ENCODE measurements around the gene SH3RF2. TPM values are rescaled to one million over a fixed set of nuclear protein-coding genes. Genes with fewer than 3 reads are reported as not detected.
"Not testable (repeated sequence)": the region's sequence is repeated elsewhere in the genome, so short reads cannot be mapped to it uniquely, and the experiment has no call there.

Gene SH3RF2
- total RNA-seq, 2 experiments from 2014 or later = not detected

- no peak for TF ChIP-seq CTCF (IDR thresholded peaks at IDR 0.05)
- DNase-seq = no peak
- Mint-ChIP-seq H3K4me1 (ENCODE audit: low read depth) (no peaks in the 10 kb centered on the region), H3K9me3 (no peaks in the 10 kb centered on the region), H3K4me3 (no peak overlapping the region), H3K36me3 (ENCODE audit: low read depth) (no peaks in the 10 kb centered on the region), H3K27me3 (peaks cover 6% of the 10 kb centered on the region), H3K27ac (no peak overlapping the region)
- POLR2A ChIA-PET = no interaction called here
- no peak for ATAC-seq
- CTCF ChIA-PET = no interaction called here
- intact Hi-C loops (cut with micrococcal nuclease) = no loop called here
Measured at GRCh38 chr5:146005723-146006122, 69.3 kb downstream of the SH3RF2 start.

- POLR2A ChIA-PET = no interaction called here
- CTCF ChIA-PET = no interaction called here
- no peaks in the 10 kb centered on the region for H3K9me3 Mint-ChIP-seq
- H3K27ac Mint-ChIP-seq = no peak overlapping the region
- no peak for ATAC-seq
- H3K4me1 Mint-ChIP-seq (ENCODE audit: low read depth) = no peaks in the 10 kb centered on the region
- no peak overlapping the region for H3K4me3 Mint-ChIP-seq
- TF ChIP-seq CTCF (IDR thresholded peaks at IDR 0.05) = no peak
- DNase-seq = no peak
- no peaks in the 10 kb centered on the region for H3K36me3 Mint-ChIP-seq (ENCODE audit: low read depth)
- peaks cover 6% of the 10 kb centered on the region for H3K27me3 Mint-ChIP-seq
- intact Hi-C loops (cut with micrococcal nuclease) = no loop called here
Measured at GRCh38 chr5:146006470-146007190, 70.3 kb downstream of the SH3RF2 start.

- no peak for ATAC-seq
- ChIA-PET POLR2A (no interaction called here), CTCF (no interaction called here)
- no peaks in the 10 kb centered on the region for H3K9me3 Mint-ChIP-seq
- no peak overlapping the region for H3K27ac Mint-ChIP-seq
- DNase-seq = no peak
- intact Hi-C loops (cut with micrococcal nuclease) = no loop called here
- no peaks in the 10 kb centered on the region for H3K4me1 Mint-ChIP-seq (ENCODE audit: low read depth)
- no peak for TF ChIP-seq CTCF (IDR thresholded peaks at IDR 0.05)
- H3K27me3 Mint-ChIP-seq = peaks cover 6% of the 10 kb centered on the region
- H3K36me3 Mint-ChIP-seq (ENCODE audit: low read depth) = no peaks in the 10 kb centered on the region
- no peak overlapping the region for H3K4me3 Mint-ChIP-seq
Measured at GRCh38 chr5:146007270-146007669, 70.9 kb downstream of the SH3RF2 start.

GRCh38 chr5:146007989-146008388, 71.6 kb downstream of the SH3RF2 start:
- intact Hi-C loops (cut with micrococcal nuclease) = no loop called here
- TF ChIP-seq CTCF (IDR thresholded peaks at IDR 0.05) = no peak
- no peak for DNase-seq
- no peaks in the 10 kb centered on the region for H3K9me3 Mint-ChIP-seq
- ChIA-PET CTCF (no interaction called here), POLR2A (no interaction called here)
- no peaks in the 10 kb centered on the region for H3K4me1 Mint-ChIP-seq (ENCODE audit: low read depth)
- no peak overlapping the region for H3K4me3 Mint-ChIP-seq
- ATAC-seq = no peak
- peaks cover 7% of the 10 kb centered on the region for H3K27me3 Mint-ChIP-seq
- no peaks in the 10 kb centered on the region for H3K36me3 Mint-ChIP-seq (ENCODE audit: low read depth)
- H3K27ac Mint-ChIP-seq = no peak overlapping the region

- H3K4me1 Mint-ChIP-seq (ENCODE audit: low read depth) = no peaks in the 10 kb centered on the region
- no peaks in the 10 kb centered on the region for H3K9me3 Mint-ChIP-seq
- peaks cover 9% of the 10 kb centered on the region for H3K27me3 Mint-ChIP-seq
- no peak overlapping the region for H3K27ac Mint-ChIP-seq
- TF ChIP-seq CTCF (IDR thresholded peaks at IDR 0.05) = no peak
- intact Hi-C loops (cut with micrococcal nuclease) = no loop called here
- ChIA-PET CTCF (no interaction called here), POLR2A (no interaction called here)
- H3K4me3 Mint-ChIP-seq = no peak overlapping the region
- DNase-seq = no peak
- no peaks in the 10 kb centered on the region for H3K36me3 Mint-ChIP-seq (ENCODE audit: low read depth)
- no peak for ATAC-seq
Measured at GRCh38 chr5:146009020-146009419, 72.6 kb downstream of the SH3RF2 start.

DNA sequence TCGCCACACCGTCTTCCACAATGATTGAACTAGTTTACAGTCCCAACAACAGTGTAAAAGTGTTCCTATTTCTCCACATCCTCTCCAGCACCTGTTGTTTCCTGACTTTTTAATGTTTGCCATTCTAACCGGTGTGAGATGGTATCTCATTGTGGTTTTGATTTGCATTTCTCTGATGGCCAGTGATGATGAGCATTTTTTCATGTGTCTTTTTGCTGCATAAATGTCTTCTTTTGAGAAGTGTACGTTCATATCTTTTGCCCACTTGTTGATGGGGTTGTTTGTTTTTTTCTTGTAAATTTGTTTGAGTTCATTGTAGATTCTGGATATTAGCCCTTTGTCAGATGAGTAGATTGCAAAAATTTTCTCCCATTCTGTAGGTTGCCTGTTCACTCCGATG, 74.1 kb downstream of the SH3RF2 start:
- intact Hi-C loops (cut with micrococcal nuclease); CTCF ChIA-PET; H3K4me1 Mint-ChIP-seq (ENCODE audit: low read depth); DNase-seq; H3K4me3 Mint-ChIP-seq; H3K36me3 Mint-ChIP-seq (ENCODE audit: low read depth); H3K9me3 Mint-ChIP-seq; POLR2A ChIA-PET; ATAC-seq; H3K27ac Mint-ChIP-seq: not testable (repeated sequence)
- peaks cover 11% of the 10 kb centered on the region for H3K27me3 Mint-ChIP-seq

All from activated CD8-positive, alpha-beta T cell treated with anti-CD3 and anti-CD28 coated beads for 36 hours (primary cell).